Gastrocnemius medialis (tissue), 4 donors: ENCODE data around the gene PPP1R12A.

Experiments
- POLR2A ChIP-seq, 2 donors: fragments of 450-650 bp; IDR thresholded peaks; one replicate each; pipeline ENCODE4 v1.6.1; 2017; ENCODE audit warnings: antibody characterized with exemption in 2 of 2, mild to moderate bottlenecking in 2 of 2, moderate library complexity in 2 of 2
- TF ChIP-seq, protein P1 (sequence below), 5 experiments: fragments of 450-650 bp in 3 of 5; fragments of 200-600 bp in 2 of 5; sonication (generic) in 2 of 5; IDR thresholded peaks in 4 of 5; conservative IDR thresholded peaks in 1 of 5; 1 replicate in 4 of 5; 2 replicates in 1 of 5; pipeline ENCODE4 v1.5.1; 2016 to 2019; ENCODE audit warnings: antibody characterized with exemption in 5 of 5, mild to moderate bottlenecking in 3 of 5, moderate library complexity in 3 of 5

DNA sequence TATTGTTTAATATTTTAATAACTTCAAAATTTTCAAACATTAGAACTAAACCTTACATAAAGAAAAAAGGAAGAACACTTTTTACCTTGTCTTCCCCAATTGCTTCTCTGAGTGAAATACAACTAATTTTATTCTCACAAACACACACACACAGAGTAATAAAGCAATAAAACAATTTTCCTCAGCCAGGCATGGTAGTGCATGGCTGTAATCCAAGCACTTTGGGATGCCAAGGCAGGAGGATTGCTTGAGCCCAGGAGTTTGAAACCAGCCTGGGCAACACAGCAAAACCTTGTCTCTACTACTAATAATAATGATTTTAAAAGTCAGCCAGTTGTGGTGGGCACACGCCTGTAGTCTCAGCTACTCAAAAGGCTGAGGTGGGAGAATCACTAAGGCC lies 13.1 kb downstream of the PPP1R12A start:
- TF ChIP-seq, protein P1, sequence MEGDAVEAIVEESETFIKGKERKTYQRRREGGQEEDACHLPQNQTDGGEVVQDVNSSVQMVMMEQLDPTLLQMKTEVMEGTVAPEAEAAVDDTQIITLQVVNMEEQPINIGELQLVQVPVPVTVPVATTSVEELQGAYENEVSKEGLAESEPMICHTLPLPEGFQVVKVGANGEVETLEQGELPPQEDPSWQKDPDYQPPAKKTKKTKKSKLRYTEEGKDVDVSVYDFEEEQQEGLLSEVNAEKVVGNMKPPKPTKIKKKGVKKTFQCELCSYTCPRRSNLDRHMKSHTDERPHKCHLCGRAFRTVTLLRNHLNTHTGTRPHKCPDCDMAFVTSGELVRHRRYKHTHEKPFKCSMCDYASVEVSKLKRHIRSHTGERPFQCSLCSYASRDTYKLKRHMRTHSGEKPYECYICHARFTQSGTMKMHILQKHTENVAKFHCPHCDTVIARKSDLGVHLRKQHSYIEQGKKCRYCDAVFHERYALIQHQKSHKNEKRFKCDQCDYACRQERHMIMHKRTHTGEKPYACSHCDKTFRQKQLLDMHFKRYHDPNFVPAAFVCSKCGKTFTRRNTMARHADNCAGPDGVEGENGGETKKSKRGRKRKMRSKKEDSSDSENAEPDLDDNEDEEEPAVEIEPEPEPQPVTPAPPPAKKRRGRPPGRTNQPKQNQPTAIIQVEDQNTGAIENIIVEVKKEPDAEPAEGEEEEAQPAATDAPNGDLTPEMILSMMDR (IDR thresholded peaks at IDR 0.05 in 4 of 5, conservative IDR thresholded peaks at IDR 0.05 in 1 of 5) = no peak
- TF ChIP-seq POLR2A (IDR thresholded peaks at IDR 0.05) = no peak
